Stimulated activated CD4-positive, alpha-beta T cell treated with anti-CD3 and anti-CD28 coated beads, Interleukin-4, amount 100 ng/mL, for 48 hours (primary cell): Measurements from ENCODE around the gene RPS3A.
A peak's percentile ranks its signal among the peaks of the same experiment; 100 is the strongest.
"Not testable (repeated sequence)": the region's sequence is repeated elsewhere in the genome, so short reads cannot be mapped to it uniquely, and the experiment has no call there.

ENCODE experiments used
- DNase-seq, 2 donors: peaks; one replicate each; pipeline ENCODE4 v3.0.0-alpha.2; 2020; ENCODE audit warnings: low read depth in 2 of 2

Gene RPS3A

GRCh38 chr4:151114986-151115385, 15.6 kb downstream of the RPS3A start:
- DNase-seq = no peak

DNA sequence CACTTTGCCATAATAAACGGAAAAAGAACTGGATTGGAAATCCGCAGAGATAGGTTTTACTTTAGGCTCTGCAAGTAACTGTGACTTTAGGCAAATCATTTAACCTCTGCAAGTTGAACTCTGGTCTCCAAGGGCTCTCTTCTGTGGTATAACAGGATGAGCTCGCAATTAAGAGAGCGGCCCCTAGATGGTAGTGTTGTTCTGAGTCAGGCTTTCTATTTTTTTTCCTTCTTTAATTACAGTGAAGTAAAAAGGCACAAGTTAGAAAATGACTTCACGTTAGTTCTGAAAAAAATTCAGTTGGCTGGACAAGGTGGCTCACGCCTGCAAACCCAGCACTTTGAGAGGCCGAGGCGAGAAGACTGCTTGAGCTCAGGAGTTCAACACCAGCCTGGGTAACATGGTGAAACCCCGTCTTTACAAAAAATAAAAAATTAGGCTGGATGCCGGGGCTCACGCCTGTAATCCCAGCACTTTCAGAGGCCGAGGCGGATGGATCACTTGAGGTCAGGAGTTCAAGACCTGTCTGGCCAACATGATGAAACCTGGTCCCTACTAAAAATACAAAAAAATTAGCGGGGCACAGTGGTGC, 18.0 kb downstream of the RPS3A start:
- peak; percentile 34 to 35 for DNase-seq

DNA sequence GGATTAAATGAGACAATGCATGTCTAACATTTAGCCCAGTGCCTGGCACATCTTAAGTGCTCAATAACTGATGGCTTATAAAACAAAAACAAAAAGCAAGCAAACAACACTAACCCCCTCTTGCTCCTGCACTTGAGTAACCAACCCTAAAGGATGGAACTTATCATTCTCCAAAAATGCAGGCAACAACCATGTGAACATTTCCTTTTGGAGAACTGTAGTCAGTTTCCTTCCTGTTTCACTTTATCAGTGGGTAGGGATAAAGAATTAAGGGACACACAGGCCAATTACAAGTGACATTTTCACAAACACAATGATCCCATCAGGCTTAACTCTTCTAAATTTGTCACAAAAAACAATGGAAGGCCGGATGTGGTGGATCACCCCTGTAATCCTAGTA, 30.4 kb downstream of the RPS3A start:
- no peak for DNase-seq

- no peak for DNase-seq
Observed at GRCh38 chr4:151133311-151133710, 33.9 kb downstream of the RPS3A start.

DNA sequence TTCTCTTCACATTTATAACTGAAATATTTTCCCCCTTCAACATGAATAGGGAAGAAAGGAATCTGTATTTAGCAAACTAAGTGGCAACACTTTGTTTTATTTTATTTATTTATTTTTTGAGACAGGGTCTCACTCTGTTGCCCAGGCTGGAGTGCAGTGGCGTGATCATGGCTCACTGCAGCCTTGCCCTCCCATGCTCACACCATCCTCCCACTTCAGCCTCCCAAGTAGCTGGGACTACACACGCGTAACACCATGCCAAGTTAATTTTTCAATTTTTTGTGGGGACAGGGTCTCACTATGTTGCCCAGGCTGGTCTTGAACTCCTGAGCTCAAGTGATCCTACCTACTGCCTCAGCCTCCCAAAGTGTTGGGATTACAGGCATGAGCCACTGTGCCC, 36.6 kb downstream of the RPS3A start:
- DNase-seq = not testable (repeated sequence)

- no peak for DNase-seq
Observed at GRCh38 chr4:151139814-151140213, 40.4 kb downstream of the RPS3A start.

GRCh38 chr4:151142758-151143157, 43.3 kb downstream of the RPS3A start:
- DNase-seq = no peak

DNA sequence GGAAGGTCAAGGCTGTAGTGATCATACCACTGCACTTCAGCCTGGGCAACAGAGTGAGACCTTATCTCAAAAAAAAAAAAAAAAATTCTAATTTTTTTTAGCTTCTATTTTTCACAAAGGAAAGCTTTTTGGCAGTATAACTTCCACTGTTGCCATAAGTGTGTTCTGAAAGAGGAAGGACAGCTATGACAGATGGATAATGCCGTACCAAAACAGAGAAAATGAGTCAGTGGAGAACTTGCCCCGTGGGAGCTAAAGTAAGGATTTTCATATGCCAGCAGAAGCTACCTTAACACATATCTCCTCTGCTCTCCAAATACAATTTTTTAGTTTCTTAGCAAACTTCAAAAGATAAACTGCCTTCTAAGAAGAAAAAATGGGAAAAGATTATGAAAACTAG, 43.7 kb downstream of the RPS3A start:
- no peak for DNase-seq

DNA sequence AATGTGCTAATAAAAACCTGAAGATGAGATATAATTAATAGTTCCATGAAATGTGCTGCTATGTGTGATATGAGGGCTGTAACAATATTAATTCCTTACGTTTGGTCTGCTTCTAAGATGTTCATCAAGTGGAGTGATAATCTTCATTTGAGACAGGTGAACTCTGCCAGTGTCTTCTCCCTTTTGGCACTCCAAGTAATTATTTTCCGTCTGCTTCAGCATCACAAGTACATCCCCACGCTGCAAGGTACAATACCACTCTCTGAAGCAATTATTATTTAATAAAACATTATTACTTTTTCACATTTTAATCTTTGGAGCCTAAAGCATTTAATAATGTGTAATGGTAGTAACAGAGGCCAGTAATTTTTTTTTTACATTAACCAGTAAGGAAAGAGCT, 44.4 kb downstream of the RPS3A start:
- no peak for DNase-seq

DNA sequence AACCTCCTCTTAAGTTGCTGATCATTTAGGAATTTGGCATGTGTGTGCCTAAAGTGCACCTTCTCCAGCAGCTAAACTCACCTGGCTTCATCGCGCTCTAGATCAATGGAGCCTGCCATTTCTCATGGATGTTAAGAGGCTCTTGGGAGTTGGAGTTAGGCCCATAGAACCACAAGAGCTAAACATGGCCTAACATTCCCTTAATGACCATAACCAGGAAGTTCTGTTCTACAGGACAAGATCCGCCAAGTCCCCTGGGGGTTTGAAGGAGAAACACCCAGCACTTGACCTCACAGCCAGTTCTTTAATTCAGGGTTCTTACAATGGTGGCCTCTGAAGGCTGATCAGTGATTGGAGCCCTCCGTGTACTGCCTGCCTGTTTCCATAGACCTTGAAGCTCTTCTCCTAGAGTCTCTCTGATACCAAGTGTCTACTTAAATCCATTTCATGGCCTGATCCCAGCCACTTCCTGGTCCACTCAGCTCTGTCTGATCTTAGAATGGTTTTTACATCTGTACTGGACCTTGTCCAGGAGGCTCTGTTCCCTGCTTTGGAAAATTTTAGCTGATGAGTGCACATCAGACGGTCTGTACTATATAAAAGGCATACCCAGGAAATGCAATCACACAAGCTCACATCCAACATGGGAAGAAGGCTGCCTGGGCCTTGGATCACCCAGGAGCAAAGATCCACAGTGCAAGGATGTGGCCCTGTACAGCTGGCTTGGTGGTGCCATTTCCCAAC, 45.1 kb downstream of the RPS3A start:
- no peak for DNase-seq

DNA sequence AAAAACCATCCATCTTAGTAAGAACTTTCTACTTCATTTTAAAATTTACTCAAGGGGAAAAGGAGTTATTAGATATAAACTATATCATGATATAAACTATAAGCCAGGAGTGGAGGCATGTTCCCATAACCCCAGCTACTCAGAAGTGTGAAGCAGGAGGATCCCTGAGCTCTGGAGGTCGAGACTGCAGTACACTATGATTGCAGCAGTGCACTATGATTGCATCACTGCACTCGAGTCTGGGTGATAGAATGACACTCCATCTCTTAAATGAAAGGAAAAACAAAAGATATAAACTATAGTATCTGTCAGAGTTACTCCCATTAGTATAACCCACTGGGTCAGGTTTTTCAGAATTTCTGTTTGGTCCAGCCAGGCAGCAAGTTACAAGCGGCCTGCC, 47.6 kb downstream of the RPS3A start:
- DNase-seq = no peak

DNA sequence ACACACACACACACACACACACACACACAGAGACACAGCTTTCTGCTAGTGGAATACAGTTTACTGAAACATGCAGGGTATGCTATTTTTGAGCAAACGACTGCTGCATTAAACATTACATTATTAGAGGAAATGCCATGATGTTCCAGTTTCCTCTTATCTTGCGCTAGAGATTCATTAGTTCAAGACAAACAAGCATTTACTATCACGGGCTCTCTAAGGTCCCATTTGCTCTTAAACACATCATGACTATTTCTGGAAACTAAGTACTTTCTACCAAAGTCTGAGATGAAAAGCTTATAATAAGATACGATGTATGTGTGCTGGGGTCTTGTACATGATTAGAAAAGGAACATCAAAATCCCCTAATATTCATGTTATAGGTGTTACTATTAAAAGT, 48.8 kb downstream of the RPS3A start:
- DNase-seq = no peak

GRCh38 chr4:151150821-151151580, 51.6 kb downstream of the RPS3A start:
- DNase-seq = no peak

GRCh38 chr4:151152028-151152427, 52.6 kb downstream of the RPS3A start:
- DNase-seq = no peak

GRCh38 chr4:151153585-151153984, 54.2 kb downstream of the RPS3A start:
- DNase-seq = no peak
